Liver (tissue), 9 donors: ENCODE measurements around the gene SP140L. TPM values are rescaled to one million over a fixed set of nuclear protein-coding genes. Genes with fewer than 3 reads are reported as not detected.

Experiments used
- DNase-seq: peaks from one replicate; pipeline ENCODE4 v3.0.0-alpha.2; 2017; ENCODE audit warnings: low spot score
- H3K27ac ChIP-seq, 2 donors: one replicate each; pipeline ENCODE4 v1.7.0; 2013; ENCODE audit warnings: inconsistent platforms in 2 of 2, low read length in 2 of 2, control low read depth in 1 of 2, low read depth in 1 of 2, mild to moderate bottlenecking in 1 of 2
- H3K27me3 ChIP-seq, 4 donors: one replicate each; pipeline versions ENCODE4 v1.6.1 to v1.7.0; 2013; ENCODE audit warnings: low read length in 3 of 4, inconsistent platforms in 1 of 4, mild to moderate bottlenecking in 1 of 4, moderate library complexity in 1 of 4; ENCODE audit not compliant: control insufficient read depth in 4 of 4, insufficient read depth in 4 of 4
- H3K36me3 ChIP-seq, 4 donors: one replicate each; pipeline versions ENCODE4 v1.6.1 to v1.7.0; 2013; ENCODE audit warnings: low read length in 3 of 4, mild to moderate bottlenecking in 3 of 4, low read depth in 1 of 4, moderate library complexity in 1 of 4; ENCODE audit not compliant: control insufficient read depth in 4 of 4, insufficient read depth in 3 of 4
- H3K4me1 ChIP-seq, 4 donors: one replicate each; pipeline versions ENCODE4 v1.6.1 to v1.7.0; 2013; ENCODE audit warnings: low read length in 3 of 4, mild to moderate bottlenecking in 3 of 4, moderate library complexity in 1 of 4; ENCODE audit not compliant: control insufficient read depth in 4 of 4, insufficient read depth in 4 of 4
- H3K4me3 ChIP-seq, 3 donors: one replicate each; pipeline versions ENCODE4 v1.6.1 to v1.7.0; 2013; ENCODE audit warnings: low read length in 3 of 3, control low read depth in 1 of 3, low read depth in 1 of 3, mild to moderate bottlenecking in 1 of 3
- H3K9ac ChIP-seq, 2 donors: one replicate each; pipeline ENCODE4 v1.7.0; 2013; ENCODE audit warnings: low read length in 2 of 2, mild to moderate bottlenecking in 2 of 2, moderate library complexity in 2 of 2, control low read depth in 1 of 2, low read depth in 1 of 2
- H3K9me3 ChIP-seq, 4 donors: one replicate each; pipeline versions ENCODE4 v1.6.1 to v1.7.0; 2013; ENCODE audit warnings: low read length in 3 of 4; ENCODE audit not compliant: control insufficient read depth in 4 of 4
- EGR1 ChIP-seq, 2 donors: IDR thresholded peaks; 2 replicates each; pipeline ENCODE4 v1.6.1; 2016 to 2018; ENCODE audit warnings: antibody characterized with exemption in 2 of 2, low read depth in 2 of 2
- FOXA1 ChIP-seq: IDR thresholded peaks from 2 replicates; pipeline ENCODE4 v1.6.1; 2016; ENCODE audit warnings: antibody characterized with exemption
- FOXA2 ChIP-seq: IDR thresholded peaks from 2 replicates; pipeline ENCODE4 v1.6.1; 2016; ENCODE audit warnings: antibody characterized with exemption
- GABPA ChIP-seq, 2 donors: IDR thresholded peaks in 1 of 2; conservative IDR thresholded peaks in 1 of 2; 2 replicates each; pipeline ENCODE4 v1.6.1; 2016; ENCODE audit warnings: antibody characterized with exemption in 2 of 2, mild to moderate bottlenecking in 1 of 2, moderate library complexity in 1 of 2
- HNF4A ChIP-seq, 2 donors: conservative IDR thresholded peaks; 2 replicates each; pipeline ENCODE4 v1.6.1; 2016; ENCODE audit warnings: antibody characterized with exemption in 2 of 2, mild to moderate bottlenecking in 2 of 2
- HNF4G ChIP-seq: IDR thresholded peaks from 2 replicates; pipeline ENCODE4 v1.6.1; 2016; ENCODE audit warnings: antibody characterized with exemption
- JUND ChIP-seq, 2 donors: IDR thresholded peaks; 2 replicates each; pipeline ENCODE4 v1.6.1; 2016; ENCODE audit warnings: antibody characterized with exemption in 2 of 2
- NR2F2 ChIP-seq: IDR thresholded peaks from 2 replicates; pipeline ENCODE4 v1.6.1; 2016; ENCODE audit warnings: antibody characterized with exemption
- RAD21 ChIP-seq, 2 donors: IDR thresholded peaks; 2 replicates each; pipeline ENCODE4 v1.6.1; 2016; ENCODE audit warnings: antibody characterized with exemption in 2 of 2, mild to moderate bottlenecking in 2 of 2
- RXRA ChIP-seq, 2 donors: IDR thresholded peaks; 2 replicates each; pipeline ENCODE4 v1.6.1; 2017 to 2018; ENCODE audit warnings: antibody characterized with exemption in 2 of 2, mild to moderate bottlenecking in 1 of 2
- SP1 ChIP-seq: IDR thresholded peaks from 2 replicates; pipeline ENCODE4 v1.6.1; 2018; ENCODE audit warnings: antibody characterized with exemption, mild to moderate bottlenecking
- TAF1 ChIP-seq: conservative IDR thresholded peaks from 2 replicates; pipeline ENCODE4 v1.6.1; 2016; ENCODE audit warnings: antibody characterized with exemption, mild to moderate bottlenecking
- YY1 ChIP-seq: IDR thresholded peaks from 2 replicates; pipeline ENCODE4 v1.6.1; 2016; ENCODE audit warnings: antibody characterized with exemption, mild to moderate bottlenecking
- WGBS: extraction: QIAGEN DNeasy Blood & Tissue Kit; methylation state at CpG from one replicate; pipeline ENCODE4 v1.1.7; 2013; 5-methylcytosine and 5-hydroxymethylcytosine counted together
- polyA plus RNA-seq, 2 donors: library from polyadenylated mRNA; stranded (reverse) in 1 of 2; unstranded in 1 of 2; fragments of 200-250 nt in 1 of 2; fragments of >200 nt in 1 of 2; fragmentation: Nextera tagmentation in 1 of 2; extraction: Ambion mirVana in 1 of 2; gene quantifications; one replicate each; pipeline versions ENCODE4 v1.2.1 to v1.2.3, GENCODE V29; 2013 to 2015
- total RNA-seq, 2 donors: library from RNA; depleted of rRNA; stranded (reverse); fragments of >200 nt; gene quantifications; one replicate each; pipeline ENCODE4 v1.2.3, GENCODE V29; 2014
- TF ChIP-seq, protein P1 (sequence below): IDR thresholded peaks from 2 replicates; pipeline ENCODE4 v1.6.1; 2016; ENCODE audit warnings: antibody characterized with exemption
- TF ChIP-seq, protein P2 (sequence below): fragments of 150-350 bp; IDR thresholded peaks from 2 replicates; pipeline ENCODE4 v1.5.1; 2017; ENCODE audit warnings: improper control_type of control experiment, low read depth, low read length; ENCODE audit not compliant: missing input control
- TF ChIP-seq, protein P3 (sequence below): IDR thresholded peaks from 2 replicates; pipeline ENCODE4 v1.6.1; 2016; ENCODE audit warnings: antibody characterized with exemption
- TF ChIP-seq, protein P4 (sequence below): IDR thresholded peaks from 2 replicates; pipeline ENCODE4 v1.6.1; 2016; ENCODE audit warnings: antibody characterized with exemption
- TF ChIP-seq, protein P5 (sequence below): IDR thresholded peaks from 2 replicates; pipeline ENCODE4 v1.6.1; 2016; ENCODE audit warnings: antibody characterized with exemption, mild to moderate bottlenecking
- donor health status: healthy.
- donor health status: healthy.
- donor health status: healthy.
- donor health status: healthy.
- donor health status: healthy.

The SP140L gene
- total and polyA plus RNA-seq, 4 donors: 3.1 to 21.5 (median 6.6) TPM

DNA sequence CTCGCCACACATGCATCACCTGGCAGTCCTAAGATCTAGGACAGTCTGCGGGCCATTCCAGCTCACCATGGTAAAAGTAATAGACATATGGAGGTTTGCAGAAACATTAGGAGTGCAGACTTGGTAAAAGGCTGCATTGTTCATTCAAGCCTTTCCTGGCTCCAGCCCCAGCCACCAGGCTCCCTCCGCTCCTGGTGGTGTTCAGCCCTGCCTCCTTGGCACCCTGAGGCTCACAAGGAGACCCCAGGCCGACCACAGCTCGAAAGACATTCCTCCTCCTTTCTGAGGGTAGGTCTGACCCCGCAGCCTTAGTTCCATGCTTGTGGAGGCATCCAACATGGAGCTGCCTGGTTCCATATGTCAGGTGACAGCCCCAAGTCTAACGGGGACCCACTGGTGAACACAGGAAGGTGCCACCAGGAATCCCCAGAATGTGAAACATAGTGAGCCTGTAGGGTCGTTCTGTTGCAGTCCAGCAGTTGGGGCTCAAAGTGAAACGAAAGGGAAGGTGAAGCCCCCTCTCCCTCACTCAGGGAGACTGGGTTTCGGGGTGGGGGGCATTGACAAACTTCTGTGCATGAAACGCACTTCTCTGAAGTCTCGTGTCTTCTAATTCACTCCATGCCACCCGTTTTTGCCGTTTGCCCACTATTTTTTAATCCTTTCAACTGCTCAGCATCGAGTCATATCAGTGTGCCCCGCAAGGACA lies 84.0 kb downstream of the SP140L start:
- peak overlapping the region; percentile 55 to 87 (median 67) for H3K4me3 ChIP-seq
- H3K9me3 ChIP-seq: no peaks in the 10 kb centered on the region
- WGBS: 38% methylated on average over 16 of the region's 16 CpGs
- peaks cover 6 to 23% (median 12%) of the 10 kb centered on the region in 4 donors for H3K4me1 ChIP-seq
- no peaks in the 10 kb centered on the region for H3K36me3 ChIP-seq
- H3K27me3 ChIP-seq: no peaks in the 10 kb centered on the region
- peak overlapping the region; percentile 70 to 87 for H3K9ac ChIP-seq
- DNase-seq: no peak
- no peak for TF ChIP-seq EGR1 (IDR thresholded peaks at IDR 0.05; ENCODE audit: low read depth in 2 of 2)
- TF ChIP-seq GABPA (IDR thresholded peaks at IDR 0.05 in 1 of 2, conservative IDR thresholded peaks at IDR 0.05 in 1 of 2): no peak
- peak overlapping the region; percentile 89 to 96 for H3K27ac ChIP-seq

DNA sequence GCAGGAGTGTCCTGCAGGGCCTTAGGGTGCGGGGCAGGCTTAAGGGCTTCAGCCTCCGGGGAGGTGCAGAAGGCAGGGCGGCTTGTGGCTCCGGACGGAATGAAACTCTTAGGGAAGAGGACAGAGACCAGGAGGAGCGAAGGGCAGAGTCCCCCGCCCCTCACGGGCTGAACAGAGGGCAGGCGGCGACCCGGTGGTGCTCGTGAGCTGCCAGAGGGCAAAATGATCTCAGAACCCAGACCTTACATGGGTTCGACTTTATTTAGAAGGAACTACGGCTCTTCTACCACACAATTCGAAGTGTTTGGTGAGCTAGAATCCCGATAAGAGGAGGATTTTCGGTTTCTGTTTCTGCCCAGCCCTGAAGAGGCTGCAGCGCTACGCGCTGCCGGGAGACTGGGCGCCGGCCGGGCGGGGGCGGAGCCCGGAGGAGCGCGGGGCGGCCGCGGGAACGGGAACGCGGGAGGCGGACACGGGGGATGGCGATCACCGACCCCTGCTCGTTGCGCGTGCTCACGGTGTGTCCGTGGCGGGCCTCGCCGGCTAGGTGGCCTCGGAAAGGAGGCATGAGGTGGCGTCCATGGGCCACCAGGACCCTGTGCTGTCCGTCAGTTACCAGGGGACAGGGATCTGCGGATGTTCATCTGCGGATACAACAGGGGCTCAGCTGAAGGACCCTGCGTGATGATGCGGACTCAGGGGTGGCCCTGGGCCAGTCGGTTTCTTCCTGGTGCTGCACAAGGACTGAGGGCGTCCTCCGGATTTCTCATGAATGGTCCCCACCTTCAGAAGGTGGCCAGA lies 84.8 kb downstream of the SP140L start:
- H3K4me1 ChIP-seq: peaks cover 6 to 23% (median 12%) of the 10 kb centered on the region in 4 donors
- TF ChIP-seq, protein P1, sequence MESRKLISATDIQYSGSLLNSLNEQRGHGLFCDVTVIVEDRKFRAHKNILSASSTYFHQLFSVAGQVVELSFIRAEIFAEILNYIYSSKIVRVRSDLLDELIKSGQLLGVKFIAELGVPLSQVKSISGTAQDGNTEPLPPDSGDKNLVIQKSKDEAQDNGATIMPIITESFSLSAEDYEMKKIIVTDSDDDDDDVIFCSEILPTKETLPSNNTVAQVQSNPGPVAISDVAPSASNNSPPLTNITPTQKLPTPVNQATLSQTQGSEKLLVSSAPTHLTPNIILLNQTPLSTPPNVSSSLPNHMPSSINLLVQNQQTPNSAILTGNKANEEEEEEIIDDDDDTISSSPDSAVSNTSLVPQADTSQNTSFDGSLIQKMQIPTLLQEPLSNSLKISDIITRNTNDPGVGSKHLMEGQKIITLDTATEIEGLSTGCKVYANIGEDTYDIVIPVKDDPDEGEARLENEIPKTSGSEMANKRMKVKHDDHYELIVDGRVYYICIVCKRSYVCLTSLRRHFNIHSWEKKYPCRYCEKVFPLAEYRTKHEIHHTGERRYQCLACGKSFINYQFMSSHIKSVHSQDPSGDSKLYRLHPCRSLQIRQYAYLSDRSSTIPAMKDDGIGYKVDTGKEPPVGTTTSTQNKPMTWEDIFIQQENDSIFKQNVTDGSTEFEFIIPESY: no peak
- TF ChIP-seq JUND (IDR thresholded peaks at IDR 0.05) (no peak), GABPA (IDR thresholded peaks at IDR 0.05 in 1 of 2, conservative IDR thresholded peaks at IDR 0.05 in 1 of 2) (no peak), HNF4A (conservative IDR thresholded peaks at IDR 0.05) (peak; percentile 74 to 77), HNF4G (no peak), TAF1 (peak; percentile 84), EGR1 (IDR thresholded peaks at IDR 0.05; ENCODE audit: low read depth in 2 of 2) (no peak), FOXA1 (no peak), RAD21 (IDR thresholded peaks at IDR 0.05) (peak; percentile 41 to 46), FOXA2 (no peak), SP1 (peak; percentile 36), RXRA (IDR thresholded peaks at IDR 0.05) (peak; percentile 6 to 23), NR2F2 (peak; percentile 22), YY1 (peak; percentile 64)
- TF ChIP-seq, protein P2, sequence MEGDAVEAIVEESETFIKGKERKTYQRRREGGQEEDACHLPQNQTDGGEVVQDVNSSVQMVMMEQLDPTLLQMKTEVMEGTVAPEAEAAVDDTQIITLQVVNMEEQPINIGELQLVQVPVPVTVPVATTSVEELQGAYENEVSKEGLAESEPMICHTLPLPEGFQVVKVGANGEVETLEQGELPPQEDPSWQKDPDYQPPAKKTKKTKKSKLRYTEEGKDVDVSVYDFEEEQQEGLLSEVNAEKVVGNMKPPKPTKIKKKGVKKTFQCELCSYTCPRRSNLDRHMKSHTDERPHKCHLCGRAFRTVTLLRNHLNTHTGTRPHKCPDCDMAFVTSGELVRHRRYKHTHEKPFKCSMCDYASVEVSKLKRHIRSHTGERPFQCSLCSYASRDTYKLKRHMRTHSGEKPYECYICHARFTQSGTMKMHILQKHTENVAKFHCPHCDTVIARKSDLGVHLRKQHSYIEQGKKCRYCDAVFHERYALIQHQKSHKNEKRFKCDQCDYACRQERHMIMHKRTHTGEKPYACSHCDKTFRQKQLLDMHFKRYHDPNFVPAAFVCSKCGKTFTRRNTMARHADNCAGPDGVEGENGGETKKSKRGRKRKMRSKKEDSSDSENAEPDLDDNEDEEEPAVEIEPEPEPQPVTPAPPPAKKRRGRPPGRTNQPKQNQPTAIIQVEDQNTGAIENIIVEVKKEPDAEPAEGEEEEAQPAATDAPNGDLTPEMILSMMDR: no peak
- TF ChIP-seq, protein P3, sequence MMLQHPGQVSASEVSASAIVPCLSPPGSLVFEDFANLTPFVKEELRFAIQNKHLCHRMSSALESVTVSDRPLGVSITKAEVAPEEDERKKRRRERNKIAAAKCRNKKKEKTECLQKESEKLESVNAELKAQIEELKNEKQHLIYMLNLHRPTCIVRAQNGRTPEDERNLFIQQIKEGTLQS: no peak
- TF ChIP-seq, protein P4, sequence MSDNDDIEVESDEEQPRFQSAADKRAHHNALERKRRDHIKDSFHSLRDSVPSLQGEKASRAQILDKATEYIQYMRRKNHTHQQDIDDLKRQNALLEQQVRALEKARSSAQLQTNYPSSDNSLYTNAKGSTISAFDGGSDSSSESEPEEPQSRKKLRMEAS: no peak
- TF ChIP-seq, protein P5, sequence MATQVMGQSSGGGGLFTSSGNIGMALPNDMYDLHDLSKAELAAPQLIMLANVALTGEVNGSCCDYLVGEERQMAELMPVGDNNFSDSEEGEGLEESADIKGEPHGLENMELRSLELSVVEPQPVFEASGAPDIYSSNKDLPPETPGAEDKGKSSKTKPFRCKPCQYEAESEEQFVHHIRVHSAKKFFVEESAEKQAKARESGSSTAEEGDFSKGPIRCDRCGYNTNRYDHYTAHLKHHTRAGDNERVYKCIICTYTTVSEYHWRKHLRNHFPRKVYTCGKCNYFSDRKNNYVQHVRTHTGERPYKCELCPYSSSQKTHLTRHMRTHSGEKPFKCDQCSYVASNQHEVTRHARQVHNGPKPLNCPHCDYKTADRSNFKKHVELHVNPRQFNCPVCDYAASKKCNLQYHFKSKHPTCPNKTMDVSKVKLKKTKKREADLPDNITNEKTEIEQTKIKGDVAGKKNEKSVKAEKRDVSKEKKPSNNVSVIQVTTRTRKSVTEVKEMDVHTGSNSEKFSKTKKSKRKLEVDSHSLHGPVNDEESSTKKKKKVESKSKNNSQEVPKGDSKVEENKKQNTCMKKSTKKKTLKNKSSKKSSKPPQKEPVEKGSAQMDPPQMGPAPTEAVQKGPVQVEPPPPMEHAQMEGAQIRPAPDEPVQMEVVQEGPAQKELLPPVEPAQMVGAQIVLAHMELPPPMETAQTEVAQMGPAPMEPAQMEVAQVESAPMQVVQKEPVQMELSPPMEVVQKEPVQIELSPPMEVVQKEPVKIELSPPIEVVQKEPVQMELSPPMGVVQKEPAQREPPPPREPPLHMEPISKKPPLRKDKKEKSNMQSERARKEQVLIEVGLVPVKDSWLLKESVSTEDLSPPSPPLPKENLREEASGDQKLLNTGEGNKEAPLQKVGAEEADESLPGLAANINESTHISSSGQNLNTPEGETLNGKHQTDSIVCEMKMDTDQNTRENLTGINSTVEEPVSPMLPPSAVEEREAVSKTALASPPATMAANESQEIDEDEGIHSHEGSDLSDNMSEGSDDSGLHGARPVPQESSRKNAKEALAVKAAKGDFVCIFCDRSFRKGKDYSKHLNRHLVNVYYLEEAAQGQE: peak; percentile 35
- no peaks in the 10 kb centered on the region for H3K9me3 ChIP-seq

More for the DNA sequence above, 84.8 kb downstream of the SP140L start:
- under 1% methylated on average over 57 of the region's 57 CpGs for WGBS
- H3K9ac ChIP-seq: peak overlapping the region; percentile 87 to 88
- peak overlapping the region; percentile 89 to 96 for H3K27ac ChIP-seq
- H3K4me3 ChIP-seq: peak overlapping the region; percentile 55 to 87 (median 67)
- DNase-seq: peak; percentile 71
- no peaks in the 10 kb centered on the region for H3K27me3 ChIP-seq
- no peaks in the 10 kb centered on the region for H3K36me3 ChIP-seq
